GM23338 (cell line): ENCODE measurements around the gene RBM34. TPM values are rescaled to one million over a fixed set of nuclear protein-coding genes. Genes with fewer than 3 reads are reported as not detected.

Source experiments
- ATAC-seq: fragments of 200-7000 bp; cut with Tn5 transposase; 3 replicates; pipeline ENCODE4 v1.9.1; 2020
- DNase-seq: peaks from one replicate; pipeline ENCODE4 v3.0.0-alpha.2; 2015; ENCODE audit warnings: low spot score
- H2AFZ ChIP-seq: fragments of 200-600 bp; sonication (generic); 2 replicates; pipeline ENCODE4 v1.8.0; 2016; ENCODE audit warnings: antibody characterized with exemption, mild to moderate bottlenecking, moderate library complexity
- H3F3A ChIP-seq: fragments of 200-600 bp; sonication (generic); replicated peaks from 2 replicates; pipeline ENCODE4 v1.8.0; 2017; ENCODE audit warnings: antibody characterized with exemption, mixed run types, low read depth
- H3K27ac ChIP-seq: fragments of 200-600 bp; sonication (generic); 2 replicates; pipeline ENCODE4 v1.6.1; 2016; ENCODE audit warnings: low read depth
- H3K27me3 ChIP-seq: fragments of 200-600 bp; sonication (generic); 2 replicates; pipeline ENCODE4 v1.8.0; 2016; ENCODE audit warnings: mild to moderate bottlenecking, mixed run types, moderate library complexity; ENCODE audit not compliant: insufficient read depth
- H3K36me3 ChIP-seq: fragments of 200-600 bp; sonication (generic); 2 replicates; pipeline ENCODE4 v1.8.0; 2016; ENCODE audit warnings: mild to moderate bottlenecking; ENCODE audit not compliant: insufficient read depth
- H3K4me1 ChIP-seq: fragments of 200-600 bp; sonication (generic); 2 replicates; pipeline ENCODE4 v1.8.0; 2016; ENCODE audit warnings: mild to moderate bottlenecking, moderate library complexity; ENCODE audit not compliant: insufficient read depth
- H3K4me2 ChIP-seq: fragments of 200-600 bp; sonication (generic); 2 replicates; pipeline ENCODE4 v1.7.1; 2017; ENCODE audit warnings: mixed run types
- H3K4me3 ChIP-seq: fragments of 200-600 bp; sonication (generic); 2 replicates; pipeline ENCODE4 v1.6.1; 2016; ENCODE audit warnings: mixed run types
- H3K79me2 ChIP-seq: fragments of 200-600 bp; sonication (generic); replicated peaks from 2 replicates; pipeline ENCODE4 v1.8.0; 2017; ENCODE audit warnings: mild to moderate bottlenecking; ENCODE audit not compliant: insufficient read depth
- H3K9me2 ChIP-seq: fragments of 200-600 bp; sonication (generic); 2 replicates; pipeline ENCODE4 v1.8.0; 2017; ENCODE audit not compliant: insufficient read depth
- H4K20me1 ChIP-seq: fragments of 200-600 bp; sonication (generic); replicated peaks from 2 replicates; pipeline ENCODE4 v1.8.0; 2017; ENCODE audit warnings: mild to moderate bottlenecking; ENCODE audit not compliant: insufficient read depth
- H3K27ac Mint-ChIP-seq: 2 replicates; pipeline ENCODE4 v1.8.0; 2020; ENCODE audit warnings: inconsistent platforms, mild to moderate bottlenecking, moderate library complexity, mixed read lengths
- H3K27me3 Mint-ChIP-seq: 3 replicates; pipeline ENCODE4 v1.8.0; 2022; ENCODE audit warnings: low read depth, mild to moderate bottlenecking, moderate library complexity, mixed read lengths, inconsistent platforms; ENCODE audit not compliant: insufficient read depth, poor library complexity
- H3K36me3 Mint-ChIP-seq: 3 replicates; pipeline ENCODE4 v1.8.0; 2021; ENCODE audit warnings: low read depth, mild to moderate bottlenecking, inconsistent platforms, moderate library complexity, mixed read lengths
- H3K4me1 Mint-ChIP-seq: 3 replicates; pipeline ENCODE4 v1.8.0; 2020; ENCODE audit warnings: mild to moderate bottlenecking, inconsistent platforms, mixed read lengths
- H3K4me3 Mint-ChIP-seq: 3 replicates; pipeline ENCODE4 v1.8.0; 2021; ENCODE audit warnings: moderate library complexity, mild to moderate bottlenecking, inconsistent platforms, mixed read lengths
- H3K9me3 Mint-ChIP-seq: 3 replicates; pipeline ENCODE4 v1.8.0; 2020; ENCODE audit warnings: moderate library complexity, mild to moderate bottlenecking, inconsistent platforms, mixed read lengths
- CREB1 ChIP-seq: fragments of 250-450 bp; sonication (Bioruptor Pico); IDR thresholded peaks from 2 replicates; pipeline ENCODE4 v1.5.0; 2020; ENCODE audit warnings: low read depth, mild to moderate bottlenecking, moderate library complexity
- ETS1 ChIP-seq: IDR thresholded peaks from 2 replicates; pipeline ENCODE4 v1.6.1; 2016; ENCODE audit warnings: antibody characterized with exemption
- EZH2 ChIP-seq: fragments of 200-600 bp; sonication (generic); IDR thresholded peaks from one replicate; pipeline ENCODE4 v1.8.0; 2017; ENCODE audit warnings: antibody characterized with exemption, mild to moderate bottlenecking, low read depth; ENCODE audit not compliant: unreplicated experiment
- EZH2phosphoT487 ChIP-seq: fragments of 200-600 bp; sonication (generic); IDR thresholded peaks from one replicate; pipeline ENCODE4 v1.8.1; 2018; ENCODE audit warnings: antibody characterized with exemption; ENCODE audit not compliant: unreplicated experiment
- JUNB ChIP-seq: IDR thresholded peaks from one replicate; pipeline ENCODE4 v1.6.1; 2016; ENCODE audit warnings: antibody characterized with exemption; ENCODE audit not compliant: unreplicated experiment
- NANOG ChIP-seq: IDR thresholded peaks from 2 replicates; pipeline ENCODE4 v1.6.1; 2016; ENCODE audit warnings: antibody characterized with exemption, borderline replicate concordance
- ZNF114 ChIP-seq: fragments of 250-450 bp; sonication (Bioruptor Pico); IDR thresholded peaks from 2 replicates; pipeline ENCODE4 v1.5.0; 2020; ENCODE audit warnings: mild to moderate bottlenecking, moderate library complexity
- ZNF331 ChIP-seq: fragments of 250-450 bp; sonication (Bioruptor Pico); IDR thresholded peaks from 2 replicates; pipeline ENCODE4 v1.5.0; 2020; ENCODE audit warnings: low read depth, mild to moderate bottlenecking, moderate library complexity
- ZNF462 ChIP-seq: fragments of 250-450 bp; sonication (Bioruptor Pico); IDR thresholded peaks from 2 replicates; pipeline ENCODE4 v1.5.0; 2020; ENCODE audit warnings: mild to moderate bottlenecking, moderate library complexity
- polyA plus RNA-seq: library from polyadenylated mRNA; unstranded; fragments of >200 nt; fragmentation: Nextera tagmentation; extraction: Ambion mirVana; gene quantifications from 2 replicates; pipeline ENCODE4 v1.2.1, GENCODE V29; 2016
- total RNA-seq: library from RNA; depleted of rRNA; stranded (reverse); fragments of >200 nt; shearing (Covaris generic); gene quantifications from 2 replicates; pipeline ENCODE4 v1.2.3, GENCODE V29; 2014

The RBM34 gene
- total and polyA plus RNA-seq, 2 experiments from 2014 or later: 51.8 to 177 TPM

- TF ChIP-seq ZNF462 (no peak), CREB1 (CRISPR knock-in tag) (no peak), ETS1 (no peak), ZNF331 (CRISPR knock-in tag) (no peak), ZNF114 (no peak), EZH2phosphoT487 (no peak)
Observed at GRCh38 chr1:235205687-235206086, 44.6 kb upstream of the RBM34 start (continued).

GRCh38 chr1:235203428-235203827 is 42.4 kb upstream of the RBM34 start:
- H3K4me1 Mint-ChIP-seq: peaks cover 18% of the 10 kb centered on the region
- no peak for DNase-seq
- H2AFZ ChIP-seq: no peak overlapping the region
- no peak overlapping the region for H3K4me3 Mint-ChIP-seq
- H3K4me1 ChIP-seq: 0 out of 2 replicates have a peak, but pooled peaks cover 12% of the 10 kb centered on the region
- H3F3A ChIP-seq: peaks cover 2% of the 10 kb centered on the region; the same call in 1 of the 2 replicates
- H3K36me3 ChIP-seq: no peaks in the 10 kb centered on the region
- H3K27ac ChIP-seq: no peak overlapping the region
- no peaks in the 10 kb centered on the region for H3K9me3 Mint-ChIP-seq
- H3K9me2 ChIP-seq: no peaks in the 10 kb centered on the region
- H3K4me2 ChIP-seq: no peak overlapping the region
- no peak overlapping the region for H3K27ac Mint-ChIP-seq
- no peaks in the 10 kb centered on the region for H4K20me1 ChIP-seq
- H3K79me2 ChIP-seq: no peaks in the 10 kb centered on the region
- no peak overlapping the region for H3K4me3 ChIP-seq
- no peaks in the 10 kb centered on the region for H3K27me3 ChIP-seq
- H3K27me3 Mint-ChIP-seq: peaks cover 3% of the 10 kb centered on the region
- ATAC-seq: no peak
- peaks cover 11% of the 10 kb centered on the region for H3K36me3 Mint-ChIP-seq
- TF ChIP-seq ZNF462: no peak
- no peak for TF ChIP-seq JUNB
- TF ChIP-seq NANOG: no peak
- TF ChIP-seq EZH2: no peak
- no peak for TF ChIP-seq ZNF331 (CRISPR knock-in tag)
